ENCODE data around the gene IGSF8. TPM values are rescaled to one million over a fixed set of nuclear protein-coding genes. Genes with fewer than 3 reads are reported as not detected.

Gene IGSF8, protein sequence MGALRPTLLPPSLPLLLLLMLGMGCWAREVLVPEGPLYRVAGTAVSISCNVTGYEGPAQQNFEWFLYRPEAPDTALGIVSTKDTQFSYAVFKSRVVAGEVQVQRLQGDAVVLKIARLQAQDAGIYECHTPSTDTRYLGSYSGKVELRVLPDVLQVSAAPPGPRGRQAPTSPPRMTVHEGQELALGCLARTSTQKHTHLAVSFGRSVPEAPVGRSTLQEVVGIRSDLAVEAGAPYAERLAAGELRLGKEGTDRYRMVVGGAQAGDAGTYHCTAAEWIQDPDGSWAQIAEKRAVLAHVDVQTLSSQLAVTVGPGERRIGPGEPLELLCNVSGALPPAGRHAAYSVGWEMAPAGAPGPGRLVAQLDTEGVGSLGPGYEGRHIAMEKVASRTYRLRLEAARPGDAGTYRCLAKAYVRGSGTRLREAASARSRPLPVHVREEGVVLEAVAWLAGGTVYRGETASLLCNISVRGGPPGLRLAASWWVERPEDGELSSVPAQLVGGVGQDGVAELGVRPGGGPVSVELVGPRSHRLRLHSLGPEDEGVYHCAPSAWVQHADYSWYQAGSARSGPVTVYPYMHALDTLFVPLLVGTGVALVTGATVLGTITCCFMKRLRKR
- 69.6 and 71.2 TPM in 2 replicates for total RNA-seq (2021; fragmentation: NEBNext Ultra II Directional; extraction: Animal tissue kit (Norgen Biotek cat#: 25700))
- 132 and 166 TPM in 2 replicates for polyA plus RNA-seq (2011; rRNA removed)
- polyA plus RNA-seq (2011; cell fraction: cytosol; rRNA removed): 103 TPM
- polyA plus RNA-seq (2011; cell fraction: nucleus; rRNA removed): 322 TPM
- 55.1 to 95.1 TPM (median 90.2 TPM) in 4 replicates for polyA plus RNA-seq (2012, experiment 1 of 2)
- polyA plus RNA-seq (2012, experiment 2 of 2): 79.5 TPM
- 88.6 TPM for polyA plus RNA-seq (2013, experiment 1 of 2)
- polyA plus RNA-seq (2013, experiment 2 of 2): 77.7 TPM
- 34.3 and 46.3 TPM in 2 replicates for polyA minus RNA-seq (2011; rRNA and poly(A)+ RNA removed)
- 47.9 TPM for polyA minus RNA-seq (2011; cell fraction: cytosol; rRNA and poly(A)+ RNA removed)
- 57.2 TPM for polyA minus RNA-seq (2011; cell fraction: nucleus; rRNA and poly(A)+ RNA removed)
- long read RNA-seq, experiment 1, transcript IGSF8-201 (7 exons, 2,343 nt): major isoform, 10 of 69 reads
- long read RNA-seq, experiment 1, partial matches to known transcripts: 55 of 69 reads
- long read RNA-seq, experiment 1, other reads (novel, unspliced or antisense): 4 of 69 reads
- long read RNA-seq, experiment 2, partial matches to known transcripts: 3 of 10 reads
- long read RNA-seq, experiment 2, other reads (novel, unspliced or antisense): 3 of 10 reads

GRCh38 chr1:160097911-160098851 is at the start of gene IGSF8:
Gene IGSF8, minus strand, starts transcription at chr1:160098619. Its CDS starts 147 bp downstream, at chr1:160098472.
- H3K56ac ChIP-seq (replicated peaks; ENCODE audit: insufficient read length, low read depth, low read length): no peak within 1 kb of the TSS
- DNase-seq (ENCODE audit: low read depth in 1 of 2, low spot score in 2 of 2): peak in 1 of 2 experiments; percentile 97
- CTCF ChIA-PET (ENCODE audit: partially characterized antibody): interaction anchor here (0.9 to 50.1 kb wide), 10 partner anchors 8 to 154 kb away, joined by 3 to 1874 read pairs (median 6); partner anchors contain the start of genes CASQ1, KCNJ10 and KCNJ9
- H3K4me3 ChIP-seq (ENCODE audit: extremely low read depth in 1 of 4, insufficient read depth in 2 of 4, low read depth in 3 of 4, low read length in 4 of 4): peak within 1 kb of the TSS; percentile 59 to 92 (median 80)
- H3K4ac ChIP-seq (replicated peaks; ENCODE audit: insufficient read length, low read depth, low read length): peak within 1 kb of the TSS; percentile 47
- peak within 1 kb of the TSS; percentile 37; the same call in 1 of the 2 replicates for H3K27ac ChIP-seq (ENCODE audit: low read depth, low read length)
- peaks cover 0 to 36% of the 10 kb centered on the region in 2 experiments; a peak in 2 of 4 replicates for H3K79me2 ChIP-seq (ENCODE audit: control insufficient read depth in 1 of 2, insufficient read depth in 2 of 2, low read length in 2 of 2)
- peak within 1 kb of the TSS; percentile 93; the same call in 1 of the 2 replicates for H2BK15ac ChIP-seq (ENCODE audit: low read length)
- no peaks in the 10 kb centered on the region; a peak in 1 of 4 replicates for H3K9me3 ChIP-seq (ENCODE audit: insufficient read depth in 2 of 2, low read depth in 1 of 2, low read length in 1 of 2)
- H2AK5ac ChIP-seq (ENCODE audit: low read depth, low read length): peak within 1 kb of the TSS; percentile 75; the same call in 1 of the 2 replicates
- peaks cover 5 to 16% (median 11%) of the 10 kb centered on the region in 4 experiments; a peak in 5 of 8 replicates for H3K36me3 ChIP-seq (ENCODE audit: control insufficient read depth in 2 of 4, insufficient read depth in 4 of 4, low read length in 3 of 4)
- H3K23me2 ChIP-seq (ENCODE audit: low read depth, low read length): peaks cover 19% of the 10 kb centered on the region
- H3K79me1 ChIP-seq (ENCODE audit: low read depth, low read length): peaks cover 14% of the 10 kb centered on the region
- peak within 1 kb of the TSS; percentile 72 for H4K8ac ChIP-seq (ENCODE audit: extremely low read depth, insufficient read depth, low read length)
- H2BK120ac ChIP-seq (replicated peaks; ENCODE audit: low read depth, low read length): peak within 1 kb of the TSS; percentile 22
- H3K27me3 ChIP-seq (replicated peaks in 1 of 4; ENCODE audit: control insufficient read depth in 3 of 4, extremely low read depth in 1 of 4, insufficient read depth in 3 of 4, low read length in 3 of 4): no peaks in the 10 kb centered on the region
- H4K20me1 ChIP-seq (replicated peaks in 1 of 2; ENCODE audit: control insufficient read depth in 1 of 2, insufficient read depth in 2 of 2, low read length in 2 of 2): no peaks in the 10 kb centered on the region
- H2BK12ac ChIP-seq (ENCODE audit: low read depth, low read length): peak within 1 kb of the TSS; percentile 93
- peak within 1 kb of the TSS; percentile 80; the same call in 1 of the 2 replicates for H2BK5ac ChIP-seq (ENCODE audit: low read depth, low read length)
- peak within 1 kb of the TSS; percentile 38 to 59 (median 45) for H3K9ac ChIP-seq (replicated peaks in 1 of 4; ENCODE audit: extremely low read depth in 1 of 4, low read depth in 3 of 4, low read length in 3 of 4)
- POLR2A ChIA-PET (ENCODE audit: partially characterized antibody): interaction anchor here (0.6 to 5.1 kb wide), 12 partner anchors 10 to 186 kb away, joined by 3 to 39 read pairs (median 4); partner anchors contain the start of genes ATP1A2, DCAF8, KCNJ10 and KCNJ9
- H2AFZ ChIP-seq (ENCODE audit: low read length): peak within 1 kb of the TSS; percentile 75; the same call in 1 of the 2 replicates
- H2BK20ac ChIP-seq (ENCODE audit: low read length): peak within 1 kb of the TSS; percentile 41; the same call in 1 of the 2 replicates
- H3K18ac ChIP-seq (ENCODE audit: extremely low read depth, low read length): peak within 1 kb of the TSS; percentile 84
- H3K14ac ChIP-seq (ENCODE audit: insufficient read length): no peak within 1 kb of the TSS
- no peak for FAIRE-seq
- peak within 1 kb of the TSS; percentile 42 for H4K91ac ChIP-seq (replicated peaks; ENCODE audit: insufficient read length, low read length)
- peak within 1 kb of the TSS; percentile 13 for H4K5ac ChIP-seq (ENCODE audit: insufficient read length, low read depth, low read length)
- no peak within 1 kb of the TSS for H3K23ac ChIP-seq (ENCODE audit: insufficient read length)
- H3K4me2 ChIP-seq (ENCODE audit: insufficient read depth in 1 of 2, low read depth in 2 of 2, low read length in 2 of 2): peak within 1 kb of the TSS; percentile 71 to 96
- WGBS, 2 experiments (ENCODE audit: extremely low coverage in 1 of 2, insufficient coverage in 1 of 2, insufficient read length in 1 of 2, insufficient replicate concordance in 2 of 2, low coverage in 1 of 2, low lambda C conversion rate in 2 of 2, missing lambda C conversion rate in 1 of 2): 14% methylated on average over 23 of the region's 64 CpGs; no CpG with 5 or more reads in 1 of the 2 experiments
- peaks cover 9 to 45% (median 32%) of the 10 kb centered on the region in 4 experiments for H3K4me1 ChIP-seq (replicated peaks in 1 of 4; ENCODE audit: control insufficient read depth in 3 of 4, insufficient read depth in 4 of 4, low read length in 3 of 4)
- TF ChIP-seq SP4 (IDR thresholded peaks at IDR 0.05; ENCODE audit: low read length) (peak; percentile 98), TEAD4 (IDR thresholded peaks at IDR 0.05; ENCODE audit: low read depth, low read length) (0 out of 2 replicates have a peak, but pooled peaks have one; percentile 13), SP2 (IDR thresholded peaks at IDR 0.05; ENCODE audit: low read length) (no peak), PHF8 (conservative IDR thresholded peaks at IDR 0.05; ENCODE audit: low read depth, low read length) (0 out of 2 replicates have a peak, but pooled peaks have one; percentile 32)

Data from H1 (cell line).